NCI-H2196 (cell line): ENCODE data around the gene KCNMB3.
"Not testable (repeated sequence)": the region's sequence is repeated elsewhere in the genome, so short reads cannot be mapped to it uniquely, and the experiment has no call there.

ENCODE experiments used
- DNase-seq: peaks from one replicate; lab custom pipeline; 2025; ENCODE audit not compliant: unreplicated experiment; lab: John Stamatoyannopoulos, UW

Gene KCNMB3, protein sequence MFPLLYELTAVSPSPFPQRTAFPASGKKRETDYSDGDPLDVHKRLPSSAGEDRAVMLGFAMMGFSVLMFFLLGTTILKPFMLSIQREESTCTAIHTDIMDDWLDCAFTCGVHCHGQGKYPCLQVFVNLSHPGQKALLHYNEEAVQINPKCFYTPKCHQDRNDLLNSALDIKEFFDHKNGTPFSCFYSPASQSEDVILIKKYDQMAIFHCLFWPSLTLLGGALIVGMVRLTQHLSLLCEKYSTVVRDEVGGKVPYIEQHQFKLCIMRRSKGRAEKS

DNA sequence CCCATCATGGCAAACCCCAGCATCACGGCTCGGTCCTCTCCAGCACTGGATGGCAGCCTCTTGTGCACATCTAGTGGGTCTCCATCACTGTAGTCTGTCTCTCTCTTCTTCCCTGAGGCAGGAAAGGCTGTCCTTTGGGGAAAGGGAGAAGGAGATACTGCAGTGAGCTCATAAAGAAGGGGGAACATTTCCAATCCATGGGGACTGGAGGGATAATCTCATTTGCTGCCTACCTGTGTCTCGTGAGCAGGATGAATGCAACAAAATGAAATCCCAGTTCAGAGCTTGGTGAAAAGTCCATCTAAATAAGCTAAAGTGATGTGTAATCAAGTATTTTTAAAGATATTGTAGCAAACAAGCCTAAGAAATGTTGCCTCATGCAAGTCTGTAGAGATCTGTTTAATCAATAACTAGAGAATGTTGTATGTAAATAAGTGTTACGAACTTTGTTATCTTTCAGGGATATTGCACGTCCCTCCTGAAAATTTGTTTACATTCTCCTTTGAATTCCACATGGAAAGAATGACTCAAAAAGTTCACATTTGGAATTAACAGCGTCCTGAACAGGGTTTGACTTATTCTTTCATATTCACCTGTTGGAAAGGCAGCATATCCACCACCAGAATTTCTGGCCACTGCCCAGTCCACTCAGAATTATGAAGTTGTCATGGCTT lies at the start of gene KCNMB3:
Gene KCNMB3, minus strand, starts transcription at position 312 of the 674 bp plus-strand sequence. Its CDS starts 124 bp downstream, at position 188.
- DNase-seq = no peak

DNA sequence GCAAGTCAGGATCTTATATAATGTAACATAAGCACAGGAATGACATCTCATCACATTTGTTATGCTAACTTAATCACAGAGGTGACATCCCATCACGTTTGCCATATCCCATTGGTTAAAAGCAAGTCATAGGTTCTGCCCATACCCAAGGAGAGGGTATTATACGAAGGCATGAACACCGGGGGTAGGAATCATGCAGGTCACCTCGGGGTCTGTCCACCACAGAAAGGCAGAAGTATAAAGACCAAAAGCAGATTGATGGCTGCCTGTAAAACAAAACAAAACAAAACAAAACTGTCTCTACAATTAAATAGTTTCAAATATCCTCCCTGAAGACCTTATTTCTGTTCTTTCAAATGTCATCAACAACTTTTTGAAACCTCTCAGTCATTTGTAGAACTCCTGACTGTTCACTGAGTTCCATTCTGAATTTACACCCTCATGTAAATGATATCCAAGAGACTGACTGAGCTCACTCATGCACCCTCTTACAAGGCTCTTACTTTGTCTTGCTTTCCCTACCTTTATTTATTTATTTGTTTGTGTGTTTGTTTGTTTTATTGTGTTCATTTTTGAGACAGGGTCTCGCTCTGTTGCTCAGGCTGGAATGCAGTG lies 49.2 kb upstream of the KCNMB3 start:
- DNase-seq = no peak

DNA sequence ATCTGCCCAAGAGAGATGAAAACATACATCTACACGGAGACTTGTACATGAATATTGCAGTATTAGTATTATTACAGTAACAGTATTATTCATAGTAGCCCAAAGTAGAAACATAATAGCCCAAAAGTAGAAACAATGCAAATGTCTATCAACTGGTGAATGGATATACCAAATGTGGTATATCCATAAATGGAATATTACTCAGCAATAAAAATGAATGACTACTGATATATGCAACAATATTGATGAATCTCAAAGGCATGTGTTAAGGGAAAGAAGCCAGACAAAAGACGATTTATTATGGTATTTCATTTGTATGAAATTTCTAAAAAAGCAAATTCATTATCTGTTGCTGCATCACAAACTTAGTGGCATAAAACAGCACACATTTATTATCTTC lies 48.4 kb upstream of the KCNMB3 start:
- DNase-seq = no peak

DNA sequence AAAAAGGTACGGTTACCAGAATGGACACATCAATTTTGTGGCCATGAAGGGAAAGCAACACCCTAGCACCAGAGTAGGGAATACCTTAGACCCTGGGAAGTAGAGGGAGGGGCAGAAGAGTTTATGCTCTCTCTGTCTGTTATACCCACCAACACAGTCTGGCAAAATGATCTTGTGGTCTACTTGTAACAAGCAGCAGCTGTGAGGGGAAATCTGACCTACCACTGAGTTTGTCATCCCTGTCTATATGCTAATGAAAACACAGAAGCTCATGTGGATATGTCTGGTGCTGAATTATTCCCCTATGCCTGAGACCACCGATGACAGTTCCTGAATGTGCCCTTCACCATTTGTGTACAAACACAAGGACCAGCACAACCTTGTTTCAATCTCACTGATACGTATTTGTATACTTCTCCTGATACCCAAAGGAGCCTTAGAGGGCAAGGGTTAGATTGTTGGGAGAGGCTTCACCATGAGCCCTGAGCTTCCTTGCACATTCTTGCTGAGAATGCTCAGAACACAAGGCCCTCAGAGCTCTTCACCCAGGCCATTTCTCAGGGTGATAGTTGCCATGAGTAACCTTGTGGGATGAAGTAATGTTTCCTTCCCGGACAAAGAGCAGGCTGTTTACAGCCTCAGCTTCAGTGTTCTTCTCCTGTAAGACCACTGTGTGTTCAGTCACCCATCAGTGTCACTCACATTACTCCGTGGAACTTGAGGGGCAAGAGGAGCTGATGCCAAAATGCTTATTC lies 47.2 kb upstream of the KCNMB3 start:
- DNase-seq = no peak

DNA sequence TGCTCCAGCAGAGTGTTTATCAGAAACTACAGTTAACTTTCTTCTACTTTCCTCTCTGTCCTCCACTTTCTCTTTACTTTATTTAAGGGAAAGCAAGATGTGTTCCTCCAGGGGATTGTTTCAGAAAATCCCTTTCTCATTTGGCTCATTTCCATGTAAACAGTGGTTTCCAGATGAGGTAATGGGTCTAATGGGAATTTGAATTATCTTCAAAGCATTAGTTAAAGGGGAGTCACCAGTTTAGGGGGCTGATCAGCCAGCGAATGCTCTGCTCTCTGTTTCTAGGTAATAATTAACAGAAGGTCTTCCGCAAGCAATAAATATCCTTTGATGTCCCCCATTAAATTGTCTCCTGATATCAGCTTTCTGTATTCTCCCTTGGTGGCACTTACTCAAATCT lies 41.5 kb upstream of the KCNMB3 start:
- DNase-seq = no peak

DNA sequence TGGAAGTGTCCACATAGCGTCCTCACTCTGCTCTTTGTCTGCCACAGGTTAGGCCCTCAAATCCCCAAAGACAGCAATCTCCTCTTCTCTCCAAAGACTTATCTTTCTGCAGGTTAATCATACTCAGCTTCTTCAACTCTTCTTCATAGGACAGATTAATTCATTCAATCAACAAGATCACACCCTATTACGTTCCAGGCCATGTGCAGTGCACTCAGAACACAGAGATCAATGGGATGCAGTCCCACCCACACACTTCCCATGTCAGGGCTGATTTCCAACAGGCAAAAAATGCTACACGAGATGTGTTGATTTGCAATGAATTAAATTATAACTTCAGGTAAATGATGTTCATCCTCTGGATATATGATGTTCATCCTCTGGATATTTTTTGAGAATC lies 38.4 kb upstream of the KCNMB3 start:
- no peak for DNase-seq

DNA sequence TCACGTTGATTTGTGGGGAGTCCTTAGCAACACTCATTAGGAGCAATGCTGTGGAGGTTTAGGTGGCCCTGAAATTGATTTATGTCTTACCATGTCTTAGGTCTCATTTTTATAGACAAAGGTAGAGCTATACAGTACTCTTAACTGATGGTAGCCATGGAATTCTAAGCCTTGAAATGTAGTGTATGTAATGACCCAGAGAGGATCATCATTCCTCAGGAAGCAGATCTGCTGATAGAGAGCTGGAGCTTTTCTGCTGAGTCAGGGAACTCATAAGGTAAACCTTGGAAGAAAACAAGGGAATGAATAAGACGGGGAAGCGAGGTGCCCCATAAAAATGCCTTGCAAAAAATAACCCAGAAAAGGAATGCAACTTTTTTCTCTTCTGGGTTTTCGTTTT lies 37.9 kb upstream of the KCNMB3 start:
- DNase-seq = no peak

DNA sequence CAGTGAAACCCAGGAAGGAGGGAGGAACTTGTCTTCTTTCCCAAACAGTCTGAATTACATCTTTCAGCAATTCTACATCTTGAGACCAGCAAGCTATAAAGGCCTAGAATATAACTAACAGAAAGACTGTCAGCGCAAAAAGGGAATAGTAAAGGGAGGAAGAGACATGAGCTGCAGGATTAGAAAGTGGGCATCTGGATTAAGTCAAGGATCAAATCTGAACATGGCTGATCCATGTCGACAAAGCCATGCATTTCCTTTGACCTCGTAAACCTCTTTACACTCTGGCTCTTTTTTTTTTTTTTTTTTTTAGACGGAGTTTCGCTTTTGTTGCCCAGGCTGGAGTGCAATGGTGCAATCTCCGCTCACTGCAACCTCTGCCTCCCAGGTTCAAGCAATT lies 35.4 kb upstream of the KCNMB3 start:
- DNase-seq = no peak

DNA sequence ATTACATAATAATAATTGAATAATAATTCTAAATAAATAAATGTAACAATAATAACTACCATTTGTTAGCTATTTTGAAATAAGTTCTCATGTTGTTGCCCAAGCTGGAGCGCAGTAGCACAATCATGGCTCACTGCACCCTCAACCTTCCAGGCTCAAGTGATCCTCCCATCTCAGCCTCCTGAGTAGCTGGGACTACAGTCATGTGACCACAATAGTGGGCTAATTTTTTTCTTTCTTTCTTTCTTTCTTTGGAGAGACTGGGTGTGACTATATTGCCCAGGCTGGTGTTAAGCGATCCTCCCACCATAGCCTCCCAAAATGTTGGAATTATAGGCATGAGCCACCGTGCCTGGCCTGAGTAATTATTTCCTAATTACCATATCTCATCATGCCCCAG lies 30.9 kb upstream of the KCNMB3 start:
- no peak for DNase-seq

DNA sequence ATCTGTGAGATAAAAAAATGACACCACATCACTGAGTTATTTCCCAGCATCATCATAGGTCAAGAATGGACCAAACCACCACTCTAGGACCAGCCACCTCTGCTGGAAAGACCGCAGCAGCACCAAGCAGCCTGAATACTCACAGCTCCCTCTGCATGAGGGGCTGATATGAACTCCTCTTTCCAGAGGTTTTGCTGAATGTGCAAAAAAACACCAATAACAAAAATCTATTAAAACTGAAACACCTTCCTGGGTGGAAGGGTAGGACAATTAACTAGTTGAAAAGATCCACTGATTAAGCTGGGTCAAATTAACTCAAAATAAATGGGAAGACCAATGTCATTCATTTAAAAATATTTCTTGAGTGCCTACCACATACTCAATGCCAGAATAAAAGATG lies 28.9 kb upstream of the KCNMB3 start:
- DNase-seq = no peak

DNA sequence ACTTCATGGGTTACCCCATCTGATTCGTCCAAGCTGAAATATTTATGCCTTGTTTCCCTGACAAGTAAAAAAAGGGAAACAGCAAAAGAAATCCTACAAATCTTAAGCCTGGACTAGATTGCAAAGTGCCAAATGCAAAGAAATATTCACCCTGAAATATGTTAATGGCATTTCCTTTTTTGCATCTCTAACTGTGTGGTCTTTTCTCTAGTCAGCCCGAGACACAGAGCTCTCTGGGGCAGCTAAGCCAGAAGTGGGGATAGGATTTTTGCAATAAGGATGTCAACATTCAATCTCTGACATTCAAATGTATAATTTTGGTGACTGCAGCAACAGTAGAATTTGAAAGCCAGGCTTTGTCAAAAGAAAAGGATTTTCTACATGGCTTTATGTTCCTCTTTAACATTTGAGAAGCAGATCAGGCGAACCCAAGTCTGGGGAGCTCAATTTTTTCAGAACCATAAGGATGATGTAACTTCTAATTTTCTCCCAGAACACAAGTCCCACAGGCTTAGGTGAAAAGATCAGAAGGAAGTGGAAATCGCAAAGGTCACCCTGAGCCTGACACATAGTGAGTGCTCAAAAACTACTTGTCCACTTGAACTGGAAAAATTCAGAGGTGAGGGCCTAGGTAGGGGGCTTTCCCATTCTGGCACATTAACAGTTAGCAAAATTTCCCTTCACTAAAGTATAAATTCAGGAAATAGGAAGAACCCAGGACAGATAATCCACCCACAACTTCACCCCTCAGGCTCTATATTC lies 28.2 kb upstream of the KCNMB3 start:
- no peak for DNase-seq

DNA sequence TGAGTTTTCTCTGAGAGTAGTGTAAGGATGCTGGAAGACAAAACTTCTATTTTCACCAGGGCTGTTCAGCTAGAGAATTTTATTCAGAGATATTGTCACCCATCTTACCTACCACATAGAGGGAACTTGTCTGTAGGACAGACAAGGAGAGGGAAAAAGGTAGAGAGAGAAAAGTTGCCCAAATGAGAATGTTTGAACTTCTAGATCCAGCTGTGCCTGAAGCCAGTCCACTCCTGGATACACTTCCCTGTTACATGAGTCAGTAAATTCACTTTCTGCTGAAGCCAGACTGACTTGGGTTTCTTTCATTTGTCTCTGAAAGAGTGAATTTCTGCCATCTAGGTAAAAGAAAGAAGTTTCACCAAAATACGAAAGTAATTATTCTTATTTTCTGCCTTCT lies 27.2 kb upstream of the KCNMB3 start:
- DNase-seq = no peak

DNA sequence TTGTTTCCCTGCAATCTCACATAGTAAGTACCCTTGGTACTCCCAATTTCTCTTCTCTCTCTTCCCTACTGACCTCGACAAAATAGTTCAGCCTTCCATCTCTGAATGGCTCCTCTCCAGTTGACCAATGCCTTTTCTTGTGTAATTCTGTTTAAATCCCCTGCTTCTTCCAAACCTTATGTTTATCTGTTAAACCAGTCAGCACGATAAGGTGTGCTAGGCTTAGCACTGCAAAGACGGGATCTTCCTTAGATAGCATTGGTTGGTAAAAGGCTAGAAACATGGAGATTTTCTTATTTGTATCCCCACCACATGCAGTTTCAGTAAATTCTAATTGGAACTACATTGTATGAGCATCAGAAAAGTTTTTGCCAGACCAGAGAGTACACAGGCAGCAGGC lies 25.8 kb upstream of the KCNMB3 start:
- no peak for DNase-seq

DNA sequence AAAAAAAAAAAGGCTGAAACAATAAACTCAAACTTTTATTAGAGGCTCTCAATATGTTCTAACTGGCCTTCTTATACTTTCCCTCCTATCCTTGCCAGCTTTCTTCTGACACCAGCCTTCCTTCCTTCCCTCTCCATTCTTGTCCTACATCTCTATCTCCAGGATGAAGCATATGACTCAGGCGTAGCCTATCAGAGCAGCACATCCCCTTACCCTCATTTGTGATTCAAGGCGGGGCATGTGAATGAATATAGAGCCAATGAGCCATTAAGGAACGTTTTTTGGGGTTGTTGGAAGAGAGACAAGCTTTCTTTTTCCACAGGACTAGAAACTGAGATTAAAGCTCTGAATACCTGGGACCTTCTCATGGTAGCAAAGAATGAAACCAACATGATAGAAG lies 25.1 kb upstream of the KCNMB3 start:
- no peak for DNase-seq

DNA sequence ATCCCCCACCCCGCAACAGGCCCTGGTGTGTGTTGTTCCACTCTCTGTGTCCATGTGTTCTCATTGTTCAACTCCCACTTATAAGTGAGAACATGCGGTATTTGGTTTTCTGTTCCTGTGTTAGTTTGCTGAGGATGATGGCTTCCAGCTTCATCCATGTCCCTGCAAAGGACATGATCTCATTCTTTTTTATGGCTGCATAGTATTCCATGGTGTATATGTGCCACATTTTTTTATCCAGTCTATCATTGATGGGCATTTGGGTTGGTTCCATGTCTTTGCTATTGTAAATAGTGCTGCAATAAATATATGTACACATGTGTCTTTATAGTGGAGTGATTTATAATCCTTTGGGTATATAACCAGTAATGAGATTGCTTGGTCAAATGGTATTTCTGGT lies 23.5 kb upstream of the KCNMB3 start:
- DNase-seq = not testable (repeated sequence)

DNA sequence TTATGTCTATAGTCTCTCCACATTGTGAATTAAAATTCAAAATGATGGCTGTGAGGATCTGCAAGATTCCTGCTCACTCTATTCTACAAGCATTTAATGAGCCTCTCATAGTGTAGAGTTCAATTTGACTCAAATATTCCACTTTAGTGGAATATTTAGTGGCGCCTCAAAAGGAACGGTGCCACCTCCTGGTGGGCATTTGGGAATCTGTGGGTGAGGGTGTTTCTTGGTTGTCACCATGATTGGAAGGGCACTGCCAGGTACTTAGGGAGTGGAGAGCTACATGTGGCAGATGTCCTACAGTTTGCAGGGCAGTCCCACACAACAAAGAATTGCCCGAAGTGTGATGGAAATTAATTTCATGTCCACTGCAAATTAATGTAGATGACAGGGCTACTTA lies 21.5 kb upstream of the KCNMB3 start:
- DNase-seq = no peak

DNA sequence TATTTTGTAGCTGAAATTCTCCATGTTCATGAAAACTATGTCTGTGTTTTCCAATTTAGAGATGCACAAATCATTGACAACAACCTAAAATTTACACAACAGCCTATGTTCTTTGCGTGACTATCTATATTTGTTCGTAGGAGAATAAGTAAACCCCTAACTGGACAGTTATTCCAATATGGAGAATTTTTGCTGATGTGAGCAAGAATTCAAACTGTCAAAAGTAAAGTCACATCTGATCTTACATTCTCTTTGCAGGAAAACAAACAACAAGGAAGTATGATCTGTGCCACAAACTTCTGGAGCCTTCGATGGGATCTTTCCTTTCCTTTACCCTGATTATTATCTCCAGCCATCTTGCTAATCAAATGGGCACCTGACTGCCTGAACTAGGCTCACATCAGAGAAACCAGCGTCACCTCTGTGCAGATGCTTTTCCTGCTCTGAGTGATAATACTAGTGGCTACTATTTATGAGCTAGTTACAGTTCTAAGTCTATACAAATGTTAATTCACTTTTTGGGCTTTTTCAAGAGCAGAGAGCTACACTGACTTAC lies 18.3 kb upstream of the KCNMB3 start:
- DNase-seq = no peak

DNA sequence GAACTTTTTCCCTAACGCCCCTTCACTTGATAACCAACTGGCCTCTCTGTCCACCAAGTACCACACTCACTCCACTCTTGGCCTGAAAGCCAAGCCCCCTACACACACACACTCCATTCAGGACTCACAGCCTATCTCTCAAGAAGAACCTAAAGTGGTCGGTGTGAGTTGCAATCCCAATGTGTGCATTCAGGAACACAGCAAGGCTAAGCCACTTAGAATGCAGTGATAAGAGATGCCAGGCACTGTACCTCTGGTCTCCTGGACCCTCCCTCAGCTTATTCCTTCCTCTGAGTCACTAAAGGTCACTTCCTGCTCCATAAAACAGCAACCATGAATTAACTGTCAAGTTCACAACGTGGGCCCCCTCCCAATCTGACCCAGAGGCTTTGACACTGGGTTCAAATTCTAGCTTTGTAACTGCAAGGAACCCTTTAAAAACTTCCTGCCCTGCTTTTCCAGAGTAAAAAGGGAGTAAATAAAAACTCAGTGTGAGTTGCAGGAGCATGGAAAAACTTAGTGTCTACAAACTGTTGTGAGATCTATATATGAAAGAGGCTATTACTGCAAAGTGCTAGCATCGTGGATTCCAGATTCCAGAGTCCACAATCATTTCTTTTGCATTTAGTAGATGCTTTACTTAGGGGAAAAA lies 17.6 kb upstream of the KCNMB3 start:
- DNase-seq = no peak

DNA sequence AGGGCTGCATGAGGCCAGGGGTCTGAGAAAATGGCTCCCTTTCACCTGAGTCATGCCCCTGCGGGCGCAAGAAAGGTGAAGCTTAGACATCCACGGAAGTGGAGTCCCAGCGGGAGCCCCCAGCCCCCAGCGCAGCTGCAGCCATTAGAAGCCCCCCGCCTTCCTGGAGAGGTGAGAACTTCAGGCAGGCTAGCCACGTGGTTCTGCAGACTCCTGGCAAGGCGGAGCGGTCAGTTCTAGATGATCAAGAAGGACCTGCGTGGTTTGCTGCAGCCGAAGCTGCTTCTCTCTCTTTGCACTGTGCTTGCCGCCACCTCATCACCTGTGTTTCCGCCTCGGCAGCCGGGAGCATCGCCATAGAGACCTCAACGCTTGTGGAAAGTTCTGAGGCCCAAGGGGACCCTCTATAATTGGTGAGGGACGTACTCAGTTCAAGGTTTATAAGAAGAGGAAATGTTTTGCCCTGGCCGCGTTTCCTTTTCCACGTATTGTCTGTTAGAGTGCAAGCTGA lies 15.8 kb upstream of the KCNMB3 start:
- no peak for DNase-seq

DNA sequence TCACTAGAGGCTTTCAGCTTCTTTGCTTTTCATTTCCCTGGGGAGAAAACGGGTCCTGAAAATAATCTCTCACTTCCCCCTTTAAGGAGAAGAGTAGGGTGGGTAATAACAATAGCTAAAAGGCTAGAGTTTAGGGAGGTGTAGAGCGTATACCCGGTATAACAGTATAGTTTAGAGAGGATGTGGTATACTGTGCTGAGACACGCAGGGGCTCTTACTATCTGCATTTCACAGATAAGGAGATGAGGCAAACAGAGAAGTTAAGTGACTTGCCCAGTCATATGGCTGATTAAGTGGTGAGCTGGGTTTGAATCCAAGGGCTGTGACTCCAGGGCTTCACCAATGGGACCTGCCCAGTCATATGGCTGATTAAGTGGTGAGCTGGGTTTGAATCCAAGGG lies 15.0 kb upstream of the KCNMB3 start:
- DNase-seq = no peak
